NCI-H128 (cell line): ENCODE measurements around the gene KCNK5.

ENCODE experiments used
- DNase-seq: peaks from one replicate; lab custom pipeline; 2025; ENCODE audit not compliant: unreplicated experiment; lab: John Stamatoyannopoulos, UW

The KCNK5 gene

GRCh38 chr6:39199231-39199940, 29.9 kb downstream of the KCNK5 start:
- DNase-seq: no peak

GRCh38 chr6:39198528-39198927, 30.7 kb downstream of the KCNK5 start:
- DNase-seq: no peak

DNA sequence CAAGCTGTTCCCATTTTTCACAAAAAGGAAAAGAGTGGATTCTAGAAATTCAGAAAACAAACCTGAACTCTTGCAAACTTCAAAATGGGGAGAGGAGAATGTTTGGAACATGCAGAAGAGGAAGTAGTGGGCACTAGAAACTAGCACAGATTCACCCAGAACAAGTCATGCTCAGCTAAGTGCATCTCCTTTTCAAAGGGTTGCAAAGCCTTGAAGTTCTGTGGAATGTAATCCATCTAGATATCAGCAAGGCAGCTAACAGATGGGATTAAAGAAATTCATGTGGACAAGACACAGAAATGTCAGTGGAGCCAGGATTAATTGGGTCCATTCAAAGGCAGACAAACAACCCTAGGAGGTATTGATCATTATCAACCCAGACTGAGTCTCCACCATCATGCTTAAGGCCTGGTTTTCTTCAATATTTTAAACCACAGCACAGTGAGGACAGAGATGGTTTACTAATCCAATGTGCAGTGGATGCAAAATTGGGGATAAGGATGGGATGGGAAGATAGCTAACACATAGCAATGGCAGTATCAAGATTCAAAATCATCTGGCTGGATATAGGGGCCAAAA, 31.3 kb downstream of the KCNK5 start:
- DNase-seq: no peak

- DNase-seq: no peak
These were observed 31.8 kb downstream of the KCNK5 start for GRCh38 chr6:39197521-39197920.

GRCh38 chr6:39196673-39197091, 32.6 kb downstream of the KCNK5 start:
- DNase-seq: no peak

DNA sequence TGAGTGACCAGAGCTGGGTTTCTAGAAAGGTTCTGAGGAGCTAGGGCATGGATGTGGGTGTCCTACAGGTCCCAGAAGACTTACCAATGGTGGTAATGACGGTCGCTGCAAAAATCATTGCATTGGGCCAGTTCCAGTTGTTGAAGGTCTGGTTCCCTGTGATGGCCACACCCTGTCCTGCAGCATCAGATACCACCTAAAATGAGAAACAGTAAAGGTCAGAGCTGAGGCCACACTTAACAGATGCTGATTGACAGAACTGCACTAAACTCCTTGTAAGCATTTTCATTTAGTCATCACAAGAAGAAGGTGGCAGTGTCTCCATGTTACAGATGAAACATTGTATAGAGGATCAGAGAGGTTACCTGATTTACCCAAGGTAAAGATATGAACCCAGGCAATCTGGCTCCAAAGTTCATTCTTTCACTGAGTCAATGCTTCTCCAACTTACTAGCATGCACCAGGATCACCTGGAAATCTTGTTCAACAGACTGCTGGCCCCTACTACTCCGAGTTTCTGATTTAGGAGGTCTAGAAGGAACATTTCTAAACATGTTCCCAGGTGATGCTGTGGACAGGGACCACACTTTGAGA, 33.4 kb downstream of the KCNK5 start:
- DNase-seq: no peak

- DNase-seq: no peak
These were observed 34.8 kb downstream of the KCNK5 start for GRCh38 chr6:39194466-39194865.

- no peak for DNase-seq
These were observed 36.0 kb downstream of the KCNK5 start for GRCh38 chr6:39193201-39193791.

- no peak for DNase-seq
These were observed 36.5 kb downstream of the KCNK5 start for GRCh38 chr6:39192736-39193135.

DNA sequence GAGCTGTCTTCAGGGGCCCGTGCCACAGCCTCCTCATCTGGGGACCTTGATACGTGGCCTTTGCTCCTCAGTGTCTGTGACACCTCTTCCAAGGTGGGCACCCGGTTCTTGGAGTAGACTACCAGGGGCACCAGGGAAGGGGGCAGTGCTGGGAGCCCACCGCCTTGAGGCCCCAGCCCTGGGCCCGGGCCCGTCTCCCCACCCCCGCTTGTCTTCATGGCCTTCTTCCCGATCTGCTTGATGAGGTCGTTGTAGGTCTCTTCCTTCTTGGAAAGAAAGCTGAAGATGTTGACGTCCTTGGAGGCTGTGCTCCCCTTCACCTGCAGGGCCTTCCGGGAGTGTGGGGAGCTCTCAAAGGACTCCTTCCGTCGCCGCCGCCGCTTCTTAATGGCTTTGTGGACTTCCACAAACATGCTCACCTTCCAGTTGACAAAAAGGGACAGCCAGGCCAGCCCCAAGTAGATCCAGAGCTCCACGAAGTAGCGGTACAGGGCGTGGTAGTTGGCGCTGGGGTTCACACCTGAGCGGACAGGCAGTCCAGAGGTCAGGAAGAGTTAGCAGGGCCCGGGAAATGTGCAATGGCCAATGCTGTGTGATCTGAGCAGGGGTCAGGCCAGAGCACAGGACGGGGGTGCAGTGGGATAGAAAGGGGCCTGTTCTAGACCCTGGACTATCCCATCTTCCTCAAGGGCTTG, 37.9 kb downstream of the KCNK5 start:
- no peak for DNase-seq

DNA sequence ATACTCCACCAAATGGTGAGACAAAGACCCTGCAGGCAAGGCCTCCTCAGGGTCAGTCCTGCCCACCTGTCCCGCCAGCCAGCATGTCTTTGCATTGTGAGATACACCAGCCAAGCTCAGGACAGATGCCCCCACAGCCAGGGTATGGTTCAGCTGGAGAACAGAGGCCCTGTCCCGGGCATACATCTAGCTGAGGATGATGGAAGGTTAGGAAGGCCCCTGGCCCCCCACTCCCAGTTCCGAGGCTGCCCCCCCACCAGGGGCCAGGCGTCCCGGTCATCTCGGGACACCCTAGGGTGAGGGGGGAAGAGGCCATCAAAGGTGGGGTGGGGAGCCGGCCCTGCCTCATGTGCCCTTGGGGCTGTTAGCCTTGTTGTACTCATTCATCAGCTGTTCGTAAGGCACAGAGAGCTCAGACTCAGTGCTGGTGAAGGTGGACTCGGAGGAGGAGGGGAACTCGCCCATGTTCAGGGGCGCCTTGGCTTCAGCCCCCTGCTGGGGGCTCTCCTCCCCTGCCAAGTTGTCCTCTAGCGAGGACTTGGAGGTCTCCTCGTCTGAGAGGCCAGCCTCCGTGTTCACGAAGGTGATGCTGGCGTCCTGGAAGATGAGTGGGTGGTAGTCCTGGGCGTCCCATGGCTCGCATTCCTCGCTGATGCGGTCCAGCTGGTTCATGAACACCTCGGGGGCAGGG, 38.6 kb downstream of the KCNK5 start:
- no peak for DNase-seq

- DNase-seq: no peak
These were observed 39.2 kb downstream of the KCNK5 start for GRCh38 chr6:39189915-39190544.

- DNase-seq: no peak
These were observed 40.1 kb downstream of the KCNK5 start for GRCh38 chr6:39189131-39189530.

GRCh38 chr6:39188571-39188970, 40.7 kb downstream of the KCNK5 start:
- DNase-seq: no peak

DNA sequence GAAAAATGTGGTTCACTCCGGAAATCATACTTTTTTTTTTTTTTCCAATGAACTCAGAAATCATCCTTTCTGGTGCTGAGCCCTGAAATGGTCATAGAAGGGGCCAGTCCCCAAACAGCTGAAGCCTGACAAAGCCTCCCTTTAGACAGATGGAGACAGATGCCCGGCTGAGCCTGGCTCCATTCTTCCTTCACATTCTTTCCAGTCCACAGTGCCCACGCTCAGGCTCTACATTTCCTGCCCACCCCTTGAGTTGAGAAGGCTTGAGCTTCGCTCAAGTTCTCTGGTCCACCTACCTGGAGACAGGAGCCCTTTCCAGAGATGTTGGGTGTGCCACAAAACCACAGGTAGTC, 41.2 kb downstream of the KCNK5 start:
- DNase-seq: no peak

- DNase-seq: no peak
These were observed 44.2 kb downstream of the KCNK5 start for GRCh38 chr6:39184906-39185580.

DNA sequence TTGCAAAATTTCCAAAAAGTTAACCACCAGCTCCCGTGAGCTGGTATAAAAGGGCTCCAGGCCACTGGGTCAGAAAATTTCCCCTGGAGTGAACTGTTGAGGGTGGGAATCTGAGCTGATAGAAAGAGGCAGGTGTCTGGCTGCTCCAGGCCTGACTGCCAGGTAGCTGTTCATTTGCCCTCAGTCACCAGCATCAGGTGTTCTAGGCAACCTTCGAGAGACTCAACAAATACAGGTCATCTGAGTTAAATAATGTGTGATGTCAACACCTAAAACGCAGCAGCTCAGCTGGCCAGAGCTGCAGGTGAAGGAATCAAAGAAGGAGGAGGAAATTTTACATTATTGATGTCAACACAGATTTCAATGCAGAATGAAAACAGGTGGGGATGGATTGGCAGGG, 46.7 kb downstream of the KCNK5 start:
- DNase-seq: no peak

DNA sequence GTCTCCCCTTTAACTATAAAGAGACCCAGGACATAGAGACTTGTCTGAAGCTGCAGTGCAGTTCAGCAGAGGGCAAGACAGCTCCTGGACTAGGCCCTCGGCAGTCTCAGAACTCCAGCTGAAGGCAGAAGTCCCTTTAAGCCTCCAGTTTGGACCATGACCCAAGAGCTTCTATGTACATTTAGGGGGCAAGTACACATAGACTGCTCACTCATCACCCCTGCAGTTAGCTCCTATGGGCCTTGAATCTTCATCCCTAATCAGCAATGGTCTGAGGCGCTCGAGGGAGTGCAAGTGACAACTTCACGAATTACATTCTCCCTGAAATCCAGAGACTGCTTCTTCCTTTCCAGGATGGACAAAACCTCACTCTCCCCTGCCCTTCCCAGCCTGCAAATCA, 47.4 kb downstream of the KCNK5 start:
- DNase-seq: no peak

GRCh38 chr6:39181333-39181732, 47.9 kb downstream of the KCNK5 start:
- no peak for DNase-seq

- no peak for DNase-seq
These were observed 50.5 kb downstream of the KCNK5 start for GRCh38 chr6:39178804-39179203.
